Gastrocnemius medialis (tissue), 4 donors: Measurements from ENCODE around the gene CARMIL1. TPM values are rescaled to one million over a fixed set of nuclear protein-coding genes. Genes with fewer than 3 reads are reported as not detected.

Experiments used
- ATAC-seq, 2 donors: fragments of 150-250 bp; one replicate each; pipeline ENCODE4 v1.9.1; 2016
- DNase-seq, 2 donors: peaks; one replicate each; pipeline ENCODE4 v3.0.0-alpha.2; 2019
- H3K27ac ChIP-seq, 4 donors: fragments of 200-600 bp; sonication (generic); 1 replicate in 1 of 4; 2 replicates in 3 of 4; pipeline ENCODE4 v1.5.1; 2016 to 2018; ENCODE audit warnings: mild to moderate bottlenecking in 2 of 4, moderate library complexity in 1 of 4
- H3K27me3 ChIP-seq, 3 donors: fragments of 200-600 bp; sonication (generic) in 2 of 3; 1 replicate in 1 of 3; 2 replicates in 2 of 3; pipeline versions ENCODE4 v1.5.1 to v1.6.0; 2016 to 2019; ENCODE audit warnings: mild to moderate bottlenecking in 1 of 3, moderate library complexity in 1 of 3
- H3K36me3 ChIP-seq, 2 donors: fragments of 200-600 bp; sonication (generic) in 1 of 2; one replicate each; pipeline ENCODE4 v1.5.1; 2017 to 2018
- H3K4me1 ChIP-seq, 2 donors: fragments of 200-600 bp; sonication (generic) in 1 of 2; one replicate each; pipeline ENCODE4 v1.5.1; 2016 to 2017; ENCODE audit warnings: mild to moderate bottlenecking in 2 of 2
- H3K4me3 ChIP-seq, 4 donors: fragments of 200-600 bp; sonication (generic) in 3 of 4; 1 replicate in 1 of 4; 2 replicates in 3 of 4; pipeline ENCODE4 v1.5.1; 2016 to 2019; ENCODE audit warnings: mild to moderate bottlenecking in 2 of 4
- H3K9me3 ChIP-seq, 3 donors: fragments of 200-600 bp; sonication (generic) in 2 of 3; 1 replicate in 1 of 3; 2 replicates in 2 of 3; pipeline ENCODE4 v1.5.1; 2016 to 2019
- POLR2A ChIP-seq, 2 donors: fragments of 450-650 bp; IDR thresholded peaks; one replicate each; pipeline ENCODE4 v1.6.1; 2017; ENCODE audit warnings: antibody characterized with exemption in 2 of 2, mild to moderate bottlenecking in 2 of 2, moderate library complexity in 2 of 2
- in situ Hi-C, 4 donors: fragments of 200-750 bp; cut with MboI; loops; one replicate each; pipeline versions ENCODE4 v1.15.0 to v1.8.0; 2017; ENCODE audit warnings: low sequenced_read_pairs in 4 of 4
- intact Hi-C: fragments of 100-400 bp; cut with DNase I; formaldehyde crosslinking; loops from one replicate; pipeline ENCODE4 v1.15.1; 2023; ENCODE audit warnings: low total_unique reads
- total RNA-seq, 4 donors: library from RNA; depleted of rRNA; stranded (reverse); fragments of >200 nt; gene quantifications; one replicate each; pipeline versions ENCODE4 v1.1.0 to v1.2.3, GENCODE V29; 2016
- TF ChIP-seq, protein P1 (sequence below), 5 experiments: fragments of 450-650 bp in 3 of 5; fragments of 200-600 bp in 2 of 5; sonication (generic) in 2 of 5; IDR thresholded peaks in 4 of 5; conservative IDR thresholded peaks in 1 of 5; 1 replicate in 4 of 5; 2 replicates in 1 of 5; pipeline ENCODE4 v1.5.1; 2016 to 2019; ENCODE audit warnings: antibody characterized with exemption in 5 of 5, mild to moderate bottlenecking in 3 of 5, moderate library complexity in 3 of 5

Gene CARMIL1
- total RNA-seq, 4 donors from 2014 or later = 0.87 to 2.1 (median 1.7) TPM

DNA sequence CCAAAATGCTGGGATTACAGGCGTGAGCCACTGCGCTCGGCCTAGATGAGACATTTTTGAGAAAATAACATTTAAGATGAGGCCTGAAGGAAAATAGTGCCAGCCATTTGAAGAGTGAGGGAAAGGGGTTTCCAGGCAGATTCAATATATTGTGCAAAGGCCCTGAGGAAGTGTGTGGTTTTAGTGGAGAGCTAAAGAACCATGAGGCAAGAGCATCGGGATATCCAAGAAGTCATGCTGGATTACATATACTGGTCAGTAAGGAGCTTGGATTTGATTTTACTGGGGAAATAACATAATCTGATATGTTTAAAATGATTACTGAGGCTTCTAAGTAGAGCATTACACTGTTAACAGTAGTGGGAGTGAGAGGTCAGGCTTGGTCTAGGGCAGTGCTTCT, 47.0 kb downstream of the CARMIL1 start:
- Histone ChIP-seq H3K27me3 (no peaks in the 10 kb centered on the region), H3K27ac (no peak overlapping the region), H3K4me3 (no peak overlapping the region), H3K36me3 (no peaks in the 10 kb centered on the region), H3K4me1 (no peaks in the 10 kb centered on the region), H3K9me3 (no peaks in the 10 kb centered on the region)
- in situ Hi-C loops = no loop called here
- no peak for DNase-seq
- ATAC-seq = no peak
- intact Hi-C loops = no loop called here
- TF ChIP-seq, protein P1, sequence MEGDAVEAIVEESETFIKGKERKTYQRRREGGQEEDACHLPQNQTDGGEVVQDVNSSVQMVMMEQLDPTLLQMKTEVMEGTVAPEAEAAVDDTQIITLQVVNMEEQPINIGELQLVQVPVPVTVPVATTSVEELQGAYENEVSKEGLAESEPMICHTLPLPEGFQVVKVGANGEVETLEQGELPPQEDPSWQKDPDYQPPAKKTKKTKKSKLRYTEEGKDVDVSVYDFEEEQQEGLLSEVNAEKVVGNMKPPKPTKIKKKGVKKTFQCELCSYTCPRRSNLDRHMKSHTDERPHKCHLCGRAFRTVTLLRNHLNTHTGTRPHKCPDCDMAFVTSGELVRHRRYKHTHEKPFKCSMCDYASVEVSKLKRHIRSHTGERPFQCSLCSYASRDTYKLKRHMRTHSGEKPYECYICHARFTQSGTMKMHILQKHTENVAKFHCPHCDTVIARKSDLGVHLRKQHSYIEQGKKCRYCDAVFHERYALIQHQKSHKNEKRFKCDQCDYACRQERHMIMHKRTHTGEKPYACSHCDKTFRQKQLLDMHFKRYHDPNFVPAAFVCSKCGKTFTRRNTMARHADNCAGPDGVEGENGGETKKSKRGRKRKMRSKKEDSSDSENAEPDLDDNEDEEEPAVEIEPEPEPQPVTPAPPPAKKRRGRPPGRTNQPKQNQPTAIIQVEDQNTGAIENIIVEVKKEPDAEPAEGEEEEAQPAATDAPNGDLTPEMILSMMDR (IDR thresholded peaks at IDR 0.05 in 4 of 5, conservative IDR thresholded peaks at IDR 0.05 in 1 of 5) = no peak

DNA sequence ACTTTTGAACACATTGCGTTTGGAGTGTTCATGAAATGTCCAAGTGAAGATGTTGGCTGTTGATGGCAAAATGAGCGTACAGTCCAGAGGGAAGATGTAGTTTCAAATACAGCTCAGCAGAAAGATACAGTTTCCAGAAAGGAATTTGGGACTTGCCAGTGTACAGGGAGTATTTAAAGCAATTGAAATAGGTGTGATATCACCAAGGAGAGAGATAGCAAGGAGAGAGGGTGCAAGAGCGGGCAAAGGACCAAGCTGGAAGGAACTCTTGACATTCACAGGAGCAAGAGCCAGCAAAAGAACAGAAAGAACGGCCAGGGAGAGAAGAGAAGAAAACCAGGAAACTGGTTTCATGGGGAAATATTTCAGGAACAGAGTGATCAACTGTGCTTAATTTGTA, 47.8 kb downstream of the CARMIL1 start:
- no peak for ATAC-seq

DNA sequence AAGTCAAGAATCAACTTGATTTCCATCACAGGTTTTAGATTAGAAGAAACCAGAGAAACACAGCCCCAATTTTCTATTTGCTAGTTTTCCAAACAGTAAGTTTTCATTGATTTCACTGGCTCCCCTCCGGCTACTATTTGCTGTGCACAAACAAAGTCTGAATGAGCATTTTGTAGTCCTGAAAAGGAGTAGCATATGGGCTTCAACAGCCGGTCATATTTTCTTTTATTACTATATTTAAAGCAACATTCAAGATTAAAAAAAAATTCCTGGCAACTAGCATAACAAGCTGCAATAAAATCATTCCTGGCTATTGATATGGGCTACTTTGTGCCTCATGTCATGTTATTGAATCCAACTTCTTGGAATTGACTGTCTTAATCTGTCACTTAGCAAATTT, 48.3 kb downstream of the CARMIL1 start:
- no peak overlapping the region for H3K4me3 ChIP-seq
- H3K27ac ChIP-seq = no peak overlapping the region
- no peaks in the 10 kb centered on the region for H3K36me3 ChIP-seq
- in situ Hi-C loops = no loop called here
- no peaks in the 10 kb centered on the region for H3K4me1 ChIP-seq
- no peaks in the 10 kb centered on the region for H3K9me3 ChIP-seq
- H3K27me3 ChIP-seq = no peaks in the 10 kb centered on the region
- DNase-seq (no peak), ATAC-seq (no peak)
- intact Hi-C loops = no loop called here
- TF ChIP-seq, protein P1 (IDR thresholded peaks at IDR 0.05 in 4 of 5, conservative IDR thresholded peaks at IDR 0.05 in 1 of 5) = no peak
- no peak for TF ChIP-seq POLR2A (IDR thresholded peaks at IDR 0.05)

More for the DNA sequence above, 47.8 kb downstream of the CARMIL1 start:
- in situ Hi-C loops = no loop called here
- no peak overlapping the region for H3K4me3 ChIP-seq
- intact Hi-C loops = no loop called here
- H3K36me3 ChIP-seq = no peaks in the 10 kb centered on the region
- TF ChIP-seq, protein P1 (IDR thresholded peaks at IDR 0.05 in 4 of 5, conservative IDR thresholded peaks at IDR 0.05 in 1 of 5) = no peak
- no peak for TF ChIP-seq POLR2A (IDR thresholded peaks at IDR 0.05)
- H3K27me3 ChIP-seq = no peaks in the 10 kb centered on the region
- DNase-seq = no peak
- no peak overlapping the region for H3K27ac ChIP-seq
- H3K9me3 ChIP-seq = no peaks in the 10 kb centered on the region
- H3K4me1 ChIP-seq = no peaks in the 10 kb centered on the region

DNA sequence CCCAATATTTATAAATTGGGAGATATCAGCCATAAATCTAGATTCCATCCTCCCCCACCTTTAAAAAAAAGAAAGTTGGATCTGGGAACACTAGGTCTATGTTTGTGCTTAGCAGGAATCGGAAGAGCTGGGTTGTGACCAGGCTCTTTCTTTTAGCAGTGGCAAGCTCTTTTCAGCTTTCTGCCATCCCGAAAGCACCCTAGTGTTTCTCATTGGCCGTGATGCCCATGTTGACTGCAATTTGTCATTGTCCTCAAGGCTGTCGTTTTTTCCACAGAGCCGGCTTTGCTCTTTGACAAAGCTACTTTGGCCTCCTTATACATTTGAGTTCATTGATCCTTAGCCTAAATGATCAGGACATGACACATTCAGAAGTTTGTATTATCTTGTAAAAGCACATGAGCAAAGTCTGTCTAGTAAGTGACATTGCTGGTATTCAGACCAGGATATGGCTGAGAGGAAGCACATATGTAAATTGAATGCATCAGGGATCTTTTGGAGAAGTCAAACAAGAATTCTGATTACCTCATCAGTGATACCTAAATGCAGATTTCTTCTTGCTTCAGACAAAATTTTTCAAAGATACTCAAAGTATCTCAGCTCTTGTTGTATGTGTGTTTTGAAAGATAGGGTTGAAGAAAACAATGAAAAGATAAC, 50.1 kb downstream of the CARMIL1 start:
- intact Hi-C loops (no loop called here), in situ Hi-C loops (no loop called here)
- no peaks in the 10 kb centered on the region for H3K4me1 ChIP-seq
- TF ChIP-seq, protein P1 (IDR thresholded peaks at IDR 0.05 in 4 of 5, conservative IDR thresholded peaks at IDR 0.05 in 1 of 5) = no peak
- TF ChIP-seq POLR2A (IDR thresholded peaks at IDR 0.05) = no peak
- no peaks in the 10 kb centered on the region for H3K9me3 ChIP-seq
- DNase-seq (no peak), ATAC-seq (no peak)
- H3K27ac ChIP-seq = no peak overlapping the region
- H3K4me3 ChIP-seq = no peak overlapping the region
- no peaks in the 10 kb centered on the region for H3K36me3 ChIP-seq
- H3K27me3 ChIP-seq = no peaks in the 10 kb centered on the region

DNA sequence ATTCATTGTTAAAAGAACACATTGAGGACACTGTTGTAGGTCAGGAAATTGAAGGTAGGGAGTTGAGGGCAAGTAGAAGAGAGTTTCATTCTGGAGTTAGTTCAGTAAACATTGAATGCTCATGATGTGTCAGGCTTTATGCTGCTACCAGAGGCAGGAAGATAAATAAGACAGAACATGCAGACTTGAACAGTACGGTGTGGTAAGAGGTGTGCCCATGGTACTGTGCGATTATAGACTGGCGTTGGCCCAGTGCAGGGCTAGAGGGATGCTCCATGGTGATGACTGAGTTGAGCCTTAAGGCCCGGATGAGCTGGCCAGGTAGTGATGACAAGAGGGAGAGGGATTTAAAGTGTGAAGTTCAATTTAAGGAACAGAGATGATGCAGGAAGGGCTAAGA, 50.8 kb downstream of the CARMIL1 start:
- ATAC-seq = no peak
- no peak overlapping the region for H3K27ac ChIP-seq
- H3K9me3 ChIP-seq = no peaks in the 10 kb centered on the region
- TF ChIP-seq, protein P1 (IDR thresholded peaks at IDR 0.05 in 4 of 5, conservative IDR thresholded peaks at IDR 0.05 in 1 of 5) = no peak
- TF ChIP-seq POLR2A (IDR thresholded peaks at IDR 0.05) = no peak
- intact Hi-C loops = no loop called here
- H3K4me1 ChIP-seq = no peaks in the 10 kb centered on the region
- no peak for DNase-seq
- no peaks in the 10 kb centered on the region for H3K27me3 ChIP-seq
- H3K36me3 ChIP-seq = no peaks in the 10 kb centered on the region
- in situ Hi-C loops = no loop called here
- H3K4me3 ChIP-seq = no peak overlapping the region
